Breast epithelium (tissue), 3 donors: ENCODE results near the gene RERGL.

Experiments used
- POLR2AphosphoS5 ChIP-seq, 3 donors: sonication (generic); formaldehyde crosslinking; IDR thresholded peaks; one replicate each; pipeline ENCODE4 v1.6.1; 2017; ENCODE audit warnings: antibody characterized with exemption in 3 of 3
- TF ChIP-seq, protein P1 (sequence below), 3 donors: fragments of 450-650 bp; IDR thresholded peaks; one replicate each; pipeline ENCODE4 v1.5.1; 2016 to 2017; ENCODE audit warnings: antibody characterized with exemption in 3 of 3, mild to moderate bottlenecking in 3 of 3, moderate library complexity in 3 of 3

- TF ChIP-seq POLR2AphosphoS5 (IDR thresholded peaks at IDR 0.05): no peak
- TF ChIP-seq, protein P1, sequence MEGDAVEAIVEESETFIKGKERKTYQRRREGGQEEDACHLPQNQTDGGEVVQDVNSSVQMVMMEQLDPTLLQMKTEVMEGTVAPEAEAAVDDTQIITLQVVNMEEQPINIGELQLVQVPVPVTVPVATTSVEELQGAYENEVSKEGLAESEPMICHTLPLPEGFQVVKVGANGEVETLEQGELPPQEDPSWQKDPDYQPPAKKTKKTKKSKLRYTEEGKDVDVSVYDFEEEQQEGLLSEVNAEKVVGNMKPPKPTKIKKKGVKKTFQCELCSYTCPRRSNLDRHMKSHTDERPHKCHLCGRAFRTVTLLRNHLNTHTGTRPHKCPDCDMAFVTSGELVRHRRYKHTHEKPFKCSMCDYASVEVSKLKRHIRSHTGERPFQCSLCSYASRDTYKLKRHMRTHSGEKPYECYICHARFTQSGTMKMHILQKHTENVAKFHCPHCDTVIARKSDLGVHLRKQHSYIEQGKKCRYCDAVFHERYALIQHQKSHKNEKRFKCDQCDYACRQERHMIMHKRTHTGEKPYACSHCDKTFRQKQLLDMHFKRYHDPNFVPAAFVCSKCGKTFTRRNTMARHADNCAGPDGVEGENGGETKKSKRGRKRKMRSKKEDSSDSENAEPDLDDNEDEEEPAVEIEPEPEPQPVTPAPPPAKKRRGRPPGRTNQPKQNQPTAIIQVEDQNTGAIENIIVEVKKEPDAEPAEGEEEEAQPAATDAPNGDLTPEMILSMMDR (IDR thresholded peaks at IDR 0.05): no peak
Observed at GRCh38 chr12:18103624-18104023, 13.6 kb upstream of the RERGL start.
